CD4-positive, alpha-beta T cell (primary cell): ENCODE results near the gene PHEX. TPM values are rescaled to one million over a fixed set of nuclear protein-coding genes. Genes with fewer than 3 reads are reported as not detected.

Experiments
- ATAC-seq: fragments of 200-7000 bp; cut with Tn5 transposase; one replicate; pipeline ENCODE4 v1.10.0; 2022; ENCODE audit warnings: mild to moderate bottlenecking; ENCODE audit not compliant: poor library complexity
- CTCF ChIA-PET: fragments of 350-600 bp; sonication (Branson Sonifier 250); formaldehyde crosslinking; loops from one replicate; lab custom pipeline; 2021; ENCODE audit warnings: antibody characterized with exemption, inconsistent platforms; lab: Charles Lee
- POLR2A ChIA-PET: fragments of 350-600 bp; sonication (Branson Sonifier 250); formaldehyde crosslinking; loops from one replicate; lab custom pipeline; 2021; ENCODE audit warnings: antibody characterized with exemption, inconsistent platforms; lab: Charles Lee
- DNase-seq, 14 experiments: peaks; one replicate each; pipeline ENCODE4 v3.0.0-alpha.2; 2013 to 2020; ENCODE audit warnings: mixed read lengths in 2 of 14
- H3K27ac ChIP-seq, 2 donors: one replicate each; pipeline versions ENCODE4 v1.5.1 to v1.7.0; 2013; ENCODE audit warnings: low read length in 2 of 2, low read depth in 1 of 2, mild to moderate bottlenecking in 1 of 2
- H3K27me3 ChIP-seq, 2 experiments: 1 replicate in 1 of 2; 2 replicates in 1 of 2; pipeline versions ENCODE4 v1.6.1 to v1.7.0; 2013; ENCODE audit warnings: low read length in 2 of 2, control low read depth in 1 of 2, mild to moderate bottlenecking in 1 of 2, moderate library complexity in 1 of 2; ENCODE audit not compliant: insufficient read depth in 2 of 2, control insufficient read depth in 1 of 2
- H3K36me3 ChIP-seq: one replicate; pipeline ENCODE4 v1.6.1; 2013; ENCODE audit warnings: low read length, control low read depth; ENCODE audit not compliant: insufficient read depth
- H3K4me1 ChIP-seq: one replicate; pipeline ENCODE4 v1.6.1; 2013; ENCODE audit warnings: low read length, control low read depth; ENCODE audit not compliant: insufficient read depth
- H3K4me3 ChIP-seq: one replicate; pipeline ENCODE4 v1.5.1; 2013; ENCODE audit warnings: mild to moderate bottlenecking, low read length, moderate library complexity
- H3K9me3 ChIP-seq, 2 experiments: 1 replicate in 1 of 2; 2 replicates in 1 of 2; pipeline versions ENCODE4 v1.6.1 to v1.7.0; 2013; ENCODE audit warnings: low read length in 2 of 2, mild to moderate bottlenecking in 2 of 2, control low read depth in 1 of 2, moderate library complexity in 1 of 2; ENCODE audit not compliant: control insufficient read depth in 1 of 2, insufficient read depth in 1 of 2
- H3K27ac Mint-ChIP-seq: one replicate; pipeline ENCODE4 v1.8.0; 2020; ENCODE audit warnings: mixed read lengths
- H3K27me3 Mint-ChIP-seq: one replicate; pipeline ENCODE4 v1.8.0; 2021; ENCODE audit warnings: mixed read lengths
- H3K36me3 Mint-ChIP-seq: one replicate; pipeline ENCODE4 v1.8.0; 2021; ENCODE audit warnings: low read depth, mixed read lengths
- H3K4me1 Mint-ChIP-seq: one replicate; pipeline ENCODE4 v1.8.0; 2021; ENCODE audit warnings: low read depth, mixed read lengths
- H3K4me3 Mint-ChIP-seq: one replicate; pipeline ENCODE4 v1.8.0; 2020; ENCODE audit warnings: mild to moderate bottlenecking, mixed read lengths
- H3K9me3 Mint-ChIP-seq: one replicate; pipeline ENCODE4 v1.8.0; 2020; ENCODE audit warnings: mixed read lengths
- CTCF ChIP-seq: fragments of 200-600 bp; IDR thresholded peaks from one replicate; pipeline ENCODE4 v1.8.0; 2022; ENCODE audit warnings: antibody characterized with exemption, mild to moderate bottlenecking
- intact Hi-C, 2 experiments: fragments of 100-400 bp; cut with DNase I in 1 of 2; cut with micrococcal nuclease in 1 of 2; formaldehyde crosslinking; loops; one replicate each; pipeline versions ENCODE4 v1.15.1 to v1.9.0; 2023 to 2025; cut with DNase I, micrococcal nuclease
- total RNA-seq, 174 experiments: library from RNA in 2 of 174; stranded (reverse) in 2 of 174; gene quantifications; one replicate each; pipeline ENCODE4 v1.2.3 and lab custom pipeline; 2021 to 2026

The PHEX gene
- total RNA-seq, 2 experiments from 2014 or later = 0.08 to 0.14 TPM

DNA sequence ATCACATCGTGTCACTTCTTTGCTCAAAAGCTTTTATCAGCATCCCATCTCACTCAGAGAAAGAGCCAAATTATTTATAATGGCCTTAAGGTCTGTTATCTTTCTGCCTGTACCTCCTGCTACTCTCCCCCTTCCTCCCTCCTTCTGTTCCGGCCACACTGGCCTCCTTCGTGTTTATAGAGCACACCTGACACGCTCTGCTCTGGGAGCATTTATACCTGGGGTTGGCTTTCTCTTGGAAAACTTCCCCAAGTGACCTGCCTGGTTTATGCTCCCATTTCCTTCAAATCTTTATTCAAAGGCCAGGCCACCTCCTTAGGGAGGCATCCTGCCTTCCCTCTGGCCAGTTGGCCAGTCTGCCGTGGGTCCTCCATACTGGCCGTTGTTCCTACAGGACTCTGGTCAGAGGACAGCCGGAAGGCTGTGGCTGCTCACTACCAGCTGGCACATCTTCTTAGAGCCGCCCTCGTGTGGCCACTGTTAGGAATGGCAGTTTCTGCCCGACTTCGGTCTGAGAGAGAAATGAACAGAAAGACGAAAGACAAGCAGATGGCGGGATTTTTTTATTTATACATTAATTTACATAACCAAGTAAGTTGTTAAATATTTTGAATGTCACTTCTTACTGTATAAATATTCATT, 160.4 kb downstream of the PHEX start:
- ATAC-seq (no peak), DNase-seq (peak; percentile 1 to 63 (median 38))
- intact Hi-C loops = loop anchor here (1.0 to 10.0 kb wide), 5 partner anchors 56 to 1665 kb away; partner anchors contain the start of gene MBTPS2 (in 1 of the 2)
- Histone ChIP-seq H3K27ac (no peak overlapping the region), H3K4me1 (peaks cover 3% of the 10 kb centered on the region), H3K36me3 (no peaks in the 10 kb centered on the region), H3K9me3 (no peaks in the 10 kb centered on the region), H3K27me3 (no peaks in the 10 kb centered on the region), H3K4me3 (no peak overlapping the region)
- ChIA-PET POLR2A (no interaction called here), CTCF (interaction anchor here (0.6 to 3.1 kb wide), 2 partner anchors 10 to 207 kb away, joined by 3 to 12 read pairs; no protein-coding TSS in a partner anchor)
- peak; percentile 62 for TF ChIP-seq CTCF
- H3K9me3 Mint-ChIP-seq = no peaks in the 10 kb centered on the region
- H3K27ac Mint-ChIP-seq = no peak overlapping the region
- H3K36me3 Mint-ChIP-seq = no peaks in the 10 kb centered on the region
- no peaks in the 10 kb centered on the region for H3K4me1 Mint-ChIP-seq
- no peaks in the 10 kb centered on the region for H3K27me3 Mint-ChIP-seq
- H3K4me3 Mint-ChIP-seq = no peak overlapping the region

DNA sequence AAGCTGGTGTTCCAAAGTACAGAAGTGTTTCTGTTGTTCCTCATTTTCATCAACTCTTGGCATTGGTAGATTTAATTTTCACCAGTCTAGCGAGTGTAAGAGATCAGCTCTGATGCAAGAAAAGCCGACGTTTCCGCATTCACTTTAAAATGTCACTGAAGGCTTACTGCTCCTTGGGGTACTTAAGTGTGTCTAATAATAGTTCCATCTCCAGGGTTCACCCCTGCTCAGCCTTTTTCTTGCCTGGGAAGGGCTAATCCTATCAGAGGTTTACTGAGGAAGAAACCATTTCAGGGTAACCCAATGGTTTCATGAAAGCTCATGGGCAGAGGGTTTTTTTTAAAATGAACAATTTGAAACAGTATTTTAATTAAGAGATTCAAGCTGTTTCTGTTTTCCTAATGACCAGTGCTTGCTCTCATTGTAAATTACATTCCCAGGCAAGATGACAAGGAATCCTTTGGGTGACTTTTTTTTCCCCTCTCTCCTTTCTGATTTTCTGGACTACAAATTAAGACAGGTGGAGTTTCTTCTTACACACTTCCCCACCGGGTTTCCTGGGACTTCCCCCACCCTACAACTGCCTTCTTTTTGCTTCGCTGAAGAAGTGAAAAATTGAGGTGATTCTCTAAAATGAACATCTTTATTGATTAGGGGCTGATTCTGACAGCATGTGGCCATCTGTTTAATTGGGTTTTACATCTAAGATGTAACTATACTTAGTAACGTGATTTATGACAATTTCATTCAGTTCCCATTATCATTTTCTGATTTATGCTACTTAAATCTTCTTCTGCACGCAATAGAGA, 161.9 kb downstream of the PHEX start:
- no peak for ATAC-seq
- CTCF ChIA-PET = interaction anchor here (3.1 kb wide), 1 partner anchor 208 kb away, joined by 12 read pairs; no protein-coding TSS in a partner anchor
- no peak overlapping the region for H3K27ac Mint-ChIP-seq

DNA sequence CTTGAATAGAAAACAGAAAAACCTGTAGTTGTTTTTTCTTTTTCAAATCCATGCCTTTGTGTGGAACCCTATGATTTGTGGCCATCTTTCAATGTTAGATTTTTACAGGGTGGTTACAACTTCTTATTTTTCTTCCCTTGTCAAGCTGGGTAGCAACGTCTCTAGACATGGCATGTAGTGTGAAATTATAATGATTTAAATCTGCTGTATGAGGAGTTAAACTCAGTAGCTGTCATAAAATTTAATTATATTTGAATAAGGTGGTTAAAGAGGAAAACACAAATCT, 162.5 kb downstream of the PHEX start:
- no peaks in the 10 kb centered on the region for H3K36me3 Mint-ChIP-seq
- no peak for ATAC-seq
- Histone ChIP-seq H3K4me3 (no peak overlapping the region), H3K27me3 (no peaks in the 10 kb centered on the region), H3K36me3 (no peaks in the 10 kb centered on the region), H3K4me1 (peaks cover 3% of the 10 kb centered on the region), H3K9me3 (no peaks in the 10 kb centered on the region), H3K27ac (no peak overlapping the region)
- ChIA-PET CTCF (interaction anchor here (3.1 kb wide), 1 partner anchor 209 kb away, joined by 12 read pairs; no protein-coding TSS in a partner anchor), POLR2A (no interaction called here)
- no peak overlapping the region for H3K4me3 Mint-ChIP-seq
- TF ChIP-seq CTCF = no peak
- intact Hi-C loops = loop anchor here (5.0 to 10.0 kb wide), 3 partner anchors 60 to 1667 kb away; partner anchors contain the start of gene MBTPS2 (in 1 of the 2)
- H3K27ac Mint-ChIP-seq = no peak overlapping the region
- H3K4me1 Mint-ChIP-seq = no peaks in the 10 kb centered on the region
- no peaks in the 10 kb centered on the region for H3K9me3 Mint-ChIP-seq
- DNase-seq = no peak
- no peaks in the 10 kb centered on the region for H3K27me3 Mint-ChIP-seq

More for the DNA sequence above, 161.9 kb downstream of the PHEX start:
- Histone ChIP-seq H3K4me1 (peaks cover 3% of the 10 kb centered on the region), H3K9me3 (no peaks in the 10 kb centered on the region), H3K36me3 (no peaks in the 10 kb centered on the region), H3K27me3 (no peaks in the 10 kb centered on the region), H3K4me3 (no peak overlapping the region), H3K27ac (no peak overlapping the region)
- intact Hi-C loops = loop anchor here (2.0 to 10.0 kb wide), 4 partner anchors 57 to 1667 kb away; partner anchors contain the start of gene MBTPS2 (in 1 of the 2)
- DNase-seq = no peak
- Mint-ChIP-seq H3K4me3 (no peak overlapping the region), H3K9me3 (no peaks in the 10 kb centered on the region), H3K36me3 (no peaks in the 10 kb centered on the region), H3K27me3 (no peaks in the 10 kb centered on the region), H3K4me1 (no peaks in the 10 kb centered on the region)
- POLR2A ChIA-PET = no interaction called here
- TF ChIP-seq CTCF = no peak
